Neural progenitor cell (in vitro differentiated cells): Measurements from ENCODE around the gene ARHGAP22. TPM values are rescaled to one million over a fixed set of nuclear protein-coding genes. Genes with fewer than 3 reads are reported as not detected.

Source experiments
- DNase-seq: peaks from one replicate; pipeline ENCODE4 v3.0.0-alpha.2; 2016; ENCODE audit warnings: low spot score
- H2AFZ ChIP-seq: fragments of 200-600 bp; sonication (generic); replicated peaks from 2 replicates; pipeline ENCODE4 v1.6.1; 2016; ENCODE audit warnings: antibody characterized with exemption
- H3F3A ChIP-seq: fragments of 200-600 bp; sonication (generic); 2 replicates; pipeline ENCODE4 v1.6.1; 2016; ENCODE audit warnings: antibody characterized with exemption, low read depth
- H3K27ac ChIP-seq: fragments of 200-600 bp; sonication (generic); 2 replicates; pipeline ENCODE4 v1.5.1; 2016; ENCODE audit warnings: mild to moderate bottlenecking
- H3K27me3 ChIP-seq: fragments of 200-600 bp; sonication (generic); 2 replicates; pipeline ENCODE4 v1.6.1; 2016; ENCODE audit warnings: mild to moderate bottlenecking, moderate library complexity
- H3K36me3 ChIP-seq: fragments of 200-600 bp; sonication (generic); 2 replicates; pipeline ENCODE4 v1.5.1; 2016
- H3K4me1 ChIP-seq: fragments of 200-600 bp; sonication (generic); 2 replicates; pipeline ENCODE4 v1.6.1; 2016; ENCODE audit warnings: mixed run types
- H3K4me2 ChIP-seq: fragments of 200-600 bp; sonication (generic); 2 replicates; pipeline ENCODE4 v1.6.1; 2016
- H3K4me3 ChIP-seq: fragments of 200-600 bp; sonication (generic); 2 replicates; pipeline ENCODE4 v1.5.1; 2016
- H3K79me2 ChIP-seq: fragments of 200-600 bp; sonication (generic); 2 replicates; pipeline ENCODE4 v1.6.1; 2016; ENCODE audit warnings: low read depth
- H3K9ac ChIP-seq: fragments of 200-600 bp; sonication (generic); 2 replicates; pipeline ENCODE4 v1.6.1; 2016
- H3K9me3 ChIP-seq: fragments of 200-600 bp; sonication (generic); 2 replicates; pipeline ENCODE4 v1.5.1; 2016; ENCODE audit warnings: low read depth
- H4K20me1 ChIP-seq: fragments of 200-600 bp; sonication (generic); 2 replicates; pipeline ENCODE4 v1.6.1; 2016; ENCODE audit warnings: low read depth
- H3K27ac Mint-ChIP-seq: 3 replicates; pipeline ENCODE4 v1.8.0; 2021; ENCODE audit warnings: mixed read lengths
- H3K27me3 Mint-ChIP-seq: 2 replicates; pipeline ENCODE4 v1.8.0; 2022; ENCODE audit warnings: low read depth, mild to moderate bottlenecking, inconsistent platforms, moderate library complexity, mixed read lengths; ENCODE audit not compliant: insufficient read depth
- H3K36me3 Mint-ChIP-seq: 3 replicates; pipeline ENCODE4 v1.8.0; 2021; ENCODE audit warnings: mixed read lengths
- H3K4me1 Mint-ChIP-seq: 3 replicates; pipeline ENCODE4 v1.8.0; 2021; ENCODE audit warnings: mixed read lengths
- H3K4me3 Mint-ChIP-seq: 3 replicates; pipeline ENCODE4 v1.8.0; 2021; ENCODE audit warnings: mild to moderate bottlenecking, moderate library complexity, mixed read lengths
- H3K9me3 Mint-ChIP-seq: 3 replicates; pipeline ENCODE4 v1.8.0; 2020; ENCODE audit warnings: mixed read lengths
- CTCF ChIP-seq: fragments of 200-600 bp; sonication (generic); IDR thresholded peaks from 2 replicates; pipeline ENCODE4 v1.5.1; 2017; ENCODE audit warnings: antibody characterized with exemption, mild to moderate bottlenecking
- EZH2 ChIP-seq: fragments of 200-600 bp; sonication (generic); IDR thresholded peaks from 2 replicates; pipeline ENCODE4 v1.6.1; 2017; ENCODE audit warnings: antibody characterized with exemption, mild to moderate bottlenecking, moderate library complexity
- EZH2phosphoT487 ChIP-seq: fragments of 200-600 bp; sonication (generic); IDR thresholded peaks from 2 replicates; pipeline ENCODE4 v1.6.1; 2017; ENCODE audit warnings: antibody characterized with exemption
- total RNA-seq: library from RNA; depleted of rRNA; stranded (reverse); fragments of >200 nt; gene quantifications from 2 replicates; pipeline ENCODE4 v1.2.3, GENCODE V29; 2015; ENCODE audit warnings: low replicate concordance

Gene ARHGAP22
- total RNA-seq, 1 donor from 2014 or later, result 1.7 TPM

GRCh38 chr10:48490946-48491345 is 113.9 kb downstream of the ARHGAP22 start:
- Mint-ChIP-seq H3K4me3 (no peak overlapping the region), H3K27ac (no peak overlapping the region), H3K4me1 (no peaks in the 10 kb centered on the region), H3K27me3 (peaks cover 3% of the 10 kb centered on the region), H3K36me3 (no peaks in the 10 kb centered on the region), H3K9me3 (no peaks in the 10 kb centered on the region)
- no peaks in the 10 kb centered on the region for H3F3A ChIP-seq
- no peak overlapping the region for H3K4me3 ChIP-seq
- DNase-seq, result no peak
- no peaks in the 10 kb centered on the region for H3K4me1 ChIP-seq
- H3K27ac ChIP-seq, result no peak overlapping the region
- TF ChIP-seq CTCF, result no peak
- no peak for TF ChIP-seq EZH2phosphoT487
- TF ChIP-seq EZH2, result no peak
- no peaks in the 10 kb centered on the region for H3K9me3 ChIP-seq
- H3K9ac ChIP-seq, result no peak overlapping the region
- no peaks in the 10 kb centered on the region for H3K36me3 ChIP-seq
- no peaks in the 10 kb centered on the region for H3K79me2 ChIP-seq
- no peaks in the 10 kb centered on the region for H3K27me3 ChIP-seq
- H4K20me1 ChIP-seq, result no peaks in the 10 kb centered on the region
- no peak overlapping the region for H2AFZ ChIP-seq
- no peak overlapping the region for H3K4me2 ChIP-seq

GRCh38 chr10:48490571-48490940 is 114.3 kb downstream of the ARHGAP22 start:
- Mint-ChIP-seq H3K27ac (no peak overlapping the region), H3K9me3 (no peaks in the 10 kb centered on the region), H3K4me3 (no peak overlapping the region), H3K36me3 (no peaks in the 10 kb centered on the region), H3K4me1 (no peaks in the 10 kb centered on the region), H3K27me3 (peaks cover 3% of the 10 kb centered on the region)
- no peaks in the 10 kb centered on the region for H3K36me3 ChIP-seq
- no peak overlapping the region for H3K9ac ChIP-seq
- no peak for TF ChIP-seq EZH2
- TF ChIP-seq EZH2phosphoT487, result no peak
- TF ChIP-seq CTCF, result no peak
- H2AFZ ChIP-seq, result no peak overlapping the region
- H3F3A ChIP-seq, result no peaks in the 10 kb centered on the region
- DNase-seq, result no peak
- H3K4me3 ChIP-seq, result no peak overlapping the region
- H3K4me1 ChIP-seq, result no peaks in the 10 kb centered on the region
- no peak overlapping the region for H3K4me2 ChIP-seq
- H3K79me2 ChIP-seq, result no peaks in the 10 kb centered on the region
- H4K20me1 ChIP-seq, result no peaks in the 10 kb centered on the region
- H3K9me3 ChIP-seq, result no peaks in the 10 kb centered on the region
- no peaks in the 10 kb centered on the region for H3K27me3 ChIP-seq
- no peak overlapping the region for H3K27ac ChIP-seq

GRCh38 chr10:48489099-48489498 is 115.8 kb downstream of the ARHGAP22 start:
- Histone ChIP-seq H3K9me3 (no peaks in the 10 kb centered on the region), H3K4me3 (no peak overlapping the region), H2AFZ (no peak overlapping the region), H4K20me1 (no peaks in the 10 kb centered on the region), H3K9ac (no peak overlapping the region), H3K4me1 (no peaks in the 10 kb centered on the region), H3K4me2 (no peak overlapping the region), H3K79me2 (no peaks in the 10 kb centered on the region), H3K36me3 (no peaks in the 10 kb centered on the region), H3K27ac (no peak overlapping the region), H3K27me3 (no peaks in the 10 kb centered on the region), H3F3A (no peaks in the 10 kb centered on the region)
- no peak for DNase-seq
- no peaks in the 10 kb centered on the region for H3K9me3 Mint-ChIP-seq
- no peaks in the 10 kb centered on the region for H3K4me1 Mint-ChIP-seq
- no peak overlapping the region for H3K4me3 Mint-ChIP-seq
- H3K36me3 Mint-ChIP-seq, result no peaks in the 10 kb centered on the region
- TF ChIP-seq CTCF (no peak), EZH2 (no peak), EZH2phosphoT487 (no peak)
- H3K27ac Mint-ChIP-seq, result no peak overlapping the region
- no peaks in the 10 kb centered on the region for H3K27me3 Mint-ChIP-seq

GRCh38 chr10:48487244-48487643 is 117.6 kb downstream of the ARHGAP22 start:
- Histone ChIP-seq H4K20me1 (no peaks in the 10 kb centered on the region), H3K36me3 (no peaks in the 10 kb centered on the region), H3K4me1 (no peaks in the 10 kb centered on the region), H3K79me2 (no peaks in the 10 kb centered on the region), H3F3A (no peaks in the 10 kb centered on the region), H3K4me3 (no peak overlapping the region), H3K9ac (no peak overlapping the region), H3K9me3 (no peaks in the 10 kb centered on the region), H3K27me3 (no peaks in the 10 kb centered on the region), H3K4me2 (no peak overlapping the region), H2AFZ (no peak overlapping the region), H3K27ac (no peak overlapping the region)
- Mint-ChIP-seq H3K4me1 (no peaks in the 10 kb centered on the region), H3K36me3 (no peaks in the 10 kb centered on the region), H3K9me3 (no peaks in the 10 kb centered on the region), H3K27me3 (no peaks in the 10 kb centered on the region), H3K27ac (no peak overlapping the region), H3K4me3 (no peak overlapping the region)
- no peak for TF ChIP-seq CTCF
- TF ChIP-seq EZH2phosphoT487, result no peak
- no peak for TF ChIP-seq EZH2
- no peak for DNase-seq
